Dermis microvascular lymphatic vessel endothelial cell (primary cell): ENCODE measurements around the gene GSE1. TPM values are rescaled to one million over a fixed set of nuclear protein-coding genes. Genes with fewer than 3 reads are reported as not detected.

ENCODE experiments used
- DNase-seq, 2 donors: peaks; one replicate each; pipeline versions ENCODE4 v3.0.0 to v3.0.0-alpha.2; 2010; ENCODE audit warnings: low read depth in 2 of 2
- total RNA-seq: library from RNA; depleted of rRNA; stranded (reverse); fragments of >200 nt; gene quantifications from 2 replicates; pipeline ENCODE4 v1.2.1, GENCODE V29; 2014

GSE1 gene
- total RNA-seq, result 9.0 and 16.3 TPM in 2 replicates

- peak; percentile 28 to 64 for DNase-seq
These were observed at the start of gene GSE1 for GRCh38 chr16:85612801-85613603. GSE1 (plus strand) TSS chr16:85613322; CDS start chr16:85613392, 70 bp downstream.

- peak; percentile 40 to 79 for DNase-seq
These were observed 49.4 kb upstream of the GSE1 start for GRCh38 chr16:85563515-85564276.

GRCh38 chr16:85564277-85565051, 48.7 kb upstream of the GSE1 start:
- DNase-seq, result no peak

- no peak for DNase-seq
These were observed 47.8 kb upstream of the GSE1 start for GRCh38 chr16:85565340-85565739.

- no peak for DNase-seq
These were observed 47.2 kb upstream of the GSE1 start for GRCh38 chr16:85565801-85566526.

- DNase-seq, result no peak
These were observed 46.5 kb upstream of the GSE1 start for GRCh38 chr16:85566561-85567100.

- DNase-seq, result no peak
These were observed 45.8 kb upstream of the GSE1 start for GRCh38 chr16:85567101-85567866.

GRCh38 chr16:85567935-85568334, 45.2 kb upstream of the GSE1 start:
- no peak for DNase-seq

- DNase-seq, result no peak
These were observed 44.6 kb upstream of the GSE1 start for GRCh38 chr16:85568519-85568918.

- DNase-seq, result no peak
These were observed 44.0 kb upstream of the GSE1 start for GRCh38 chr16:85569039-85569614.

GRCh38 chr16:85569615-85570212, 43.4 kb upstream of the GSE1 start:
- DNase-seq, result no peak

- DNase-seq, result no peak
These were observed 42.8 kb upstream of the GSE1 start for GRCh38 chr16:85570213-85570734.

- no peak for DNase-seq
These were observed 42.2 kb upstream of the GSE1 start for GRCh38 chr16:85570735-85571562.

- DNase-seq, result no peak
These were observed 41.6 kb upstream of the GSE1 start for GRCh38 chr16:85571563-85571812.

- no peak for DNase-seq
These were observed 41.1 kb upstream of the GSE1 start for GRCh38 chr16:85571813-85572619.

- DNase-seq, result no peak
These were observed 40.0 kb upstream of the GSE1 start for GRCh38 chr16:85573045-85573695.
